Panc1 (cell line): ENCODE data around the gene PSORS1C1.

ENCODE experiments used
- CTCF ChIP-seq: fragments of 450-650 bp; IDR thresholded peaks from 2 replicates; pipeline ENCODE4 v1.5.1; 2017; ENCODE audit warnings: mild to moderate bottlenecking
- REST ChIP-seq, 2 experiments: IDR thresholded peaks; 2 replicates each; pipeline ENCODE4 v1.6.1; 2011 to 2012; ENCODE audit warnings: low read depth in 2 of 2, control low read depth in 1 of 2, low read length in 1 of 2, mild to moderate bottlenecking in 1 of 2, moderate library complexity in 1 of 2; ENCODE audit not compliant: insufficient read depth in 1 of 2

DNA sequence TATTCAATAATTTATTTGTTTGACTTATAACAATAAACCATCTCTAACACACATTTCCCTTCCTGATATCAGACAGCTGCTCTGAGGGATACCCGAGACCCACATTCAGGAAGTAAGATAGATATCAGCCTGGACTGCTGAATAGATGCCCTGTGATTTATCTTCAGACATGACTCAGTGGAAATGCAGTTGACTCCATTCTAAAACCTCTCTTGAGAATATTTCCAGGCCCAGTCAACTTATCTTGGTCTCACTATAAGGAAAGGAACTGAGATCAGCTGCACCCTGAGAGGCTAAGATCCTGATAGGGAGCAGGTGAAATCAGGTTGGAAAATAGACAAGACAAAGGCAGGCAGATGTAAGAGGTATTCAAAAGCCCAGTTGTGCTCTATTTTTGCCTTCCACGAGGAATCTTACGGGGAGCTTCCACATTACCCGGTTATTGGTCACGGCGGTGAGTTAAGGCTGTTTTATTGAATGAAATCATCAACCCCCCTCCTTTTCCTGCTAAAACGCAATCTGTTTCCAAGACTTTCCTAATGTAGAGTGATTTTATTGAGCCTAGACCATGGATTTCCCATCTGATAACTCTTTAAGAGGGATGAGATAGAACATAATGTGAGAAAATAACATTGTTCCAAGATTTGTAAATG is 27.7 kb upstream of the PSORS1C1 start:
- TF ChIP-seq CTCF (no peak), REST (IDR thresholded peaks at IDR 0.05; ENCODE audit: insufficient read depth in 1 of 2, low read depth in 2 of 2, low read length in 1 of 2) (no peak)
